T-helper 22 cell (primary cell): ENCODE data around the gene SLF2.

ENCODE experiments used
- DNase-seq: peaks from one replicate; pipeline ENCODE4 v3.0.0-alpha.2; 2020; ENCODE audit warnings: low read depth

The SLF2 gene, protein sequence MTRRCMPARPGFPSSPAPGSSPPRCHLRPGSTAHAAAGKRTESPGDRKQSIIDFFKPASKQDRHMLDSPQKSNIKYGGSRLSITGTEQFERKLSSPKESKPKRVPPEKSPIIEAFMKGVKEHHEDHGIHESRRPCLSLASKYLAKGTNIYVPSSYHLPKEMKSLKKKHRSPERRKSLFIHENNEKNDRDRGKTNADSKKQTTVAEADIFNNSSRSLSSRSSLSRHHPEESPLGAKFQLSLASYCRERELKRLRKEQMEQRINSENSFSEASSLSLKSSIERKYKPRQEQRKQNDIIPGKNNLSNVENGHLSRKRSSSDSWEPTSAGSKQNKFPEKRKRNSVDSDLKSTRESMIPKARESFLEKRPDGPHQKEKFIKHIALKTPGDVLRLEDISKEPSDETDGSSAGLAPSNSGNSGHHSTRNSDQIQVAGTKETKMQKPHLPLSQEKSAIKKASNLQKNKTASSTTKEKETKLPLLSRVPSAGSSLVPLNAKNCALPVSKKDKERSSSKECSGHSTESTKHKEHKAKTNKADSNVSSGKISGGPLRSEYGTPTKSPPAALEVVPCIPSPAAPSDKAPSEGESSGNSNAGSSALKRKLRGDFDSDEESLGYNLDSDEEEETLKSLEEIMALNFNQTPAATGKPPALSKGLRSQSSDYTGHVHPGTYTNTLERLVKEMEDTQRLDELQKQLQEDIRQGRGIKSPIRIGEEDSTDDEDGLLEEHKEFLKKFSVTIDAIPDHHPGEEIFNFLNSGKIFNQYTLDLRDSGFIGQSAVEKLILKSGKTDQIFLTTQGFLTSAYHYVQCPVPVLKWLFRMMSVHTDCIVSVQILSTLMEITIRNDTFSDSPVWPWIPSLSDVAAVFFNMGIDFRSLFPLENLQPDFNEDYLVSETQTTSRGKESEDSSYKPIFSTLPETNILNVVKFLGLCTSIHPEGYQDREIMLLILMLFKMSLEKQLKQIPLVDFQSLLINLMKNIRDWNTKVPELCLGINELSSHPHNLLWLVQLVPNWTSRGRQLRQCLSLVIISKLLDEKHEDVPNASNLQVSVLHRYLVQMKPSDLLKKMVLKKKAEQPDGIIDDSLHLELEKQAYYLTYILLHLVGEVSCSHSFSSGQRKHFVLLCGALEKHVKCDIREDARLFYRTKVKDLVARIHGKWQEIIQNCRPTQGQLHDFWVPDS

DNA sequence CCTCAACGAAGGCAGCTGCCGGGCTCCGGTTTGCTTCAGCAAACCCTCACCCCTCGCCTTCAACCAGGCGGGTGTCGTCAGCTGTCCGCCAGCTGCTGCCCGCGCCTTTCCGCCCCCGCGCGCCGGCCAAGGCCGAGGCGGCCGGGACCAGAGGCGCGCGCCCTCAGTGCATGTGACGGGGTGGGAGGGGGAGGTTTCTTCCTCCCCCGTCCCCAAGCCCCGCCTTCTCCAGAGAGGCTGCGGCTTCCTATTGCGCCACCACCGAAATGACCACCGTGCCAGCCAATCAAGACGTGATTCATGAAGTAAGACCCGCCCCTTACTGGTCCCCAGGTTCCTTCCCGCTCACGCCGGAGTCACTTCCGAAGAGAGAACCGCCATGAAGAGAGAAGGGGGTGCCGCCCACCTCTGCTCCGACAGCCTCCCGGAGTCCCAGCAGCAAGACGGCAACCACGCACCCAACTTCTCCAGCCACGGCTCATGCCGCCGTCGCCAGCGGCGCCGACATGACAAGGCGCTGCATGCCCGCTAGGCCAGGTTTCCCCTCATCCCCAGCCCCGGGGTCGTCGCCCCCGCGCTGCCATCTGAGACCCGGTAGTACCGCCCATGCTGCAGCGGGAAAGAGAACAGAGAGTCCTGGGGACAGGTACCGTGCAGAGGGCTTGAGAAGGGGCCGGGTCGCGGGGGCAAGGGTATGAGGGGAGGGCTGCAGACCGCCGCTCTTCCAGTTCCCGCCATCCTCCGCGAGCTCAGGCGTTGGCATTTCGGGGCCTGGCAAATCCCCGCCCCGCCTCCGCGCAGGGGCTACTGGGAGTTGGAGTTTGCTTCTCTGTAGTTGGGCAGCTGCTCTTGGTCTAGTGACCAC lies at the start of gene SLF2:
Gene SLF2 (plus strand): TSS at position 359 of the 865 bp plus-strand sequence. CDS start 148 bp downstream, at position 507.
- peak; percentile 85 for DNase-seq

DNA sequence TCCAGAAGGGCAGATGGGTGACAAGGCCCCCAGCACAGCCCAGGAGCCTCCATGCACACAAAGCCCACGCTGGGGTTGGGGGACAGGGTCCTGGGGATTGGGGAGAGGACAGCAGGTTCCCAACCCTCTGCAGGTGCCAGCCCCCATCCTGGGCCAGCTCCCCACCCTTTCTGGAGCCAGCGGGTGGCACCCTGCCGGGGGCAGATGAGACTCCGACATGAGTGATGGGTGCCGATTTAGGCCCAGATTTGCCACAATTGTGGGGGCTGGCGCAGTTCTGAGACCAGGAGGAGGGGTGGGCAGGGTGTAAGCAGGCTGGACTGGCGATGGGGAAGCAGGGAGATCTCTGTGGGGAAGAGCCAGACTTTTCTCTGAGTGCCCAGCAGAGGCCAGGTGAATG lies 49.3 kb upstream of the SLF2 start:
- DNase-seq, result no peak

DNA sequence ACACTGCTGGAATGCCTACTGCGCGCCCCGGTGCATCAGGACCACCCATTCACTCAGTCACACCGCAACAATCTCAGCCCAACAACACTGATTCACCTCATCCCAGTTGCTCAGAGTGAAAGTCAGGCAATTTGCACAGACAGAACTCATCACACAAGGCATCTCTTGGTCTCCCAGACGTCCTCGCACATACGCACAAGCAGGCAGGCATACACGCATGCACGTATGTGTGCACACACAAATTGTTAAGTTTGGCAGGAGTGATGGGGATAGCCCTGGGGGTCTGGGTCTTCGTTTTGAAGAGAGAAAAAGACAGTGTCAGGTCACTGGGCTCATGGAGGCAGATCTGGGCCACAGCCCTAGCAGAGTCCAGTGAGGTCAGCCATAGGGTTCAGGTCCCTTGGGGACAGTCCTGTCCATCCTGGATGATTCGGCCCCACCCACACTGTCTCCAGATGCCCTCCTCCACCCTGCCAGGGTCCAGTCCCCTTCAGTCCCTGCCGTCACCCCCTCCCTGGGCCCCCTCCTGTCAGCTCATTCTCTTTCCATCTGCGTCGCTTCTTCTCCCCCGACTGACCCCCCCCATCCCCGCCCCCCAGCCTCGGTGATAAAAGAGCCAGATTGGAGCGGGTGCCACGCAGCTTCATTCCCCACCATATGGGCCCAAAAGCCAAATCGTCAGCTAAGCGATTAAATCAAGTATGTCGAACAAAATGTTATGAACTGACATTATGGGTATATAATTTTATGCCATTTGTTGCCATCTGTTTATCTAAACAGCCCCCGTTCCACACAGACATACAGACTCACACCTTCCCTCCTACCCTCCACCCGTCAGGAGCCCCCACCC lies 48.5 kb upstream of the SLF2 start:
- DNase-seq, result no peak

DNA sequence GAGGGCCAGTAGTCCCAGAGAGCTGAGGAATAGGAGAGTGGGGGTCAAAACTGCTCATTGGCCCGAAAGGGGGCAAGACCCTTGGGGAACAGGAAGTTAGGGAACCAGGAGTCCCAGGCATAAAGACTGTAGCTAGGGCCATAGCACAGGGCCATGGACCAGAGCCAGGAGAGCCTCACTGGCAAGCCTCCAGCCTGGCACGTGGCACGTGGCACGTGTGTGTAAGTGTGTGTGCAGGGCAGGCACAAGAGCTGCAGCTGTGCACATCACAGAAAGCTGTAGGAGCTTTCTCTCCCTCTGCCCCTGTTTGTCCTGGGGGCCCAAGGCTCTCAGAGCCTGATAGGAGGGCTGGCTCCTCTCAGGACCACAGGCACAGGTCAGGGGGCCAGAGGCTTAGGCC lies 47.8 kb upstream of the SLF2 start:
- no peak for DNase-seq

DNA sequence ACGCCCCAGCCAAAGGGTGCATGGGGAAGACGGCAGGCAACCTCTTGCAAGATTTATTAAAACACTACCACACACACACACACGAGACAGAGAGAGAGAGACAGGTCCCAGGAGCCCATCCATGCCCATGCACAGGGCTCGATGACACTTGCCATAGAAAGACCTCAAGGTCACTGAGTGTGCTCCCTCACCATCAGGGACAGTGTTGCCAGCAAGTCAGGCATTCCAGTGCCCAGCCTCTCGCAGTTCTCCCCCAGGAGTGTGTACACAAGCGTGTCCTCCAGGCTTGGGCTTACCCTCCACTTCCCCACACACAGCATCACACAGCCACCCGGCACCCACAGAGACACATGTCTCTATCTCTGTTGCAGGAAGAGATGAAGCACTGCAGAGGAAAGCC lies 46.8 kb upstream of the SLF2 start:
- no peak for DNase-seq

DNA sequence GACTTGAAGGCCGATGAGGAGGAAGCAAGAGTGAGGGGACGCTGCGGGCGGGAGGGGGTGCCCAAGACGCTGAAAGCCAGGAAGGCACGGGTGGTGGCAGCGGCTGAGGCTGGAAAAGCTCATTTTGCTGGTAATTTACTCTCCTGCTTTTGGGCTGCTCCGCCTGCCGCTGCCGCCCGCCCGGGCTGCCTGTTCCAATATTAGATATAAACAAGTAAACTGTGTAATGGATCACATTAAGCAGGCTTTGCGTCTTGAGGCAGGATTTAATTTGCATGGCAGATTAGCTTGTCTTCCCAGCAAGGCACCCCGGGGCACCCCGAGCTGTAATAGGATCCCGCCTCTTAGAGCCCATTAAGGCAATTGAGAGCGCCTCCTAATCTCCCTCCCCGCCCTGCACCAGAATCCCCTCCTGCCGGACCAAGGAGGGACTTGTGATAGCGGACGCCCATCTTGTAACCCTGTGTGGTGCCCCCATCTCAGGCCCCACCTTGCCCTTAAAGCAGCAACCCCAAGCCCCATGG lies 46.1 kb upstream of the SLF2 start:
- no peak for DNase-seq

DNA sequence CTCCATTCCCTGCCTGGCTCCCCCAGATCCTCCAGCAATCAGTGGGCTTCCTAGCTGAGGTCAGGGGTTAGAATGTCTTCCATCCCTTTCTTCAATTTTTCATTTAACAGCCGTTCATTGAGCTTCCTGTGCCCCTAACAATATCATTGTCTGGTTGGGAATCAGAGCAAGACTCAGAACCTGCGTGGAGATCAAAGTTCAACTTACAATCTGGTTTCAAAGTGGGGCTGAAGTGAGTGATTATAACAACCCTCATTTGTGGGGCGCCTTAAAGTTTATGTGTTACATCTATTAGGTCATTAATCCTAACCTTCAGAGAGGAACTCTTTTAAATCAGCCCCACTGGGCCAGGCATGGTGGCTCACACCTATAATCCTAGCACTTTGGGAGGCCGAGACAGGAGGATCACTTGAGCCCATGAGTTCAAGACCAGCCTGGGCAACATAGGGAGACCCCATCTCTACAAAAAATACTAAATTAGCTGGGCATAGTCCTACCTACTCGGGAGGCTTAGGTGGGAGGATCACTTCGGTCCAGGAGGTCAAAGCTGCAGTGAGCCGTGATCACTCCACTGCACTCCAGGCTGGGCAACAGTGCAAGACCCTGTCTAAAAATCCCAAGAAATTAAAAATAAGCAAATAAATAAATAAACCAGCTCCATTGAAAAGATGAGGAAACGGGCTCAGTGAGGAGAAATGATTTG lies 45.4 kb upstream of the SLF2 start:
- no peak for DNase-seq

DNA sequence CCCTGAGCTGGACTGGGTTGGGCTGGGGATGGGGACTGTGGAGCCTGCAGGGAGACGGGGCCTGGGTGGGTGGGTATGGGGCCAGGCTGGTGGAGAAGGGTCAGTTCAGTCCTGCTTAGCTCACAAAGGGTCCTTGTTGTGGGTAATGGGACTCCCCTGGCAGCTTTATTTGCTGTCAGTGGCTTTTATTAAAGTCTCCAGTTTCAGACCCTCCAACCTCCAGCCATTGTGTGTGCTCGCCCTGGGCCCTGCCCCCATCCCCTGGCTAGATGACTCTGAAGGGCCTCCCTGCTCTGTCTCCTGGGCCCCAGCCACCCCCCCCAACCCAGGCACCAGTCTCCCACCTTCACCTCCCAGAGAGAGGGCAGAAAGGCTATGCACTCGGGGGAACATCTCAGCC lies 44.4 kb upstream of the SLF2 start:
- DNase-seq, result no peak

DNA sequence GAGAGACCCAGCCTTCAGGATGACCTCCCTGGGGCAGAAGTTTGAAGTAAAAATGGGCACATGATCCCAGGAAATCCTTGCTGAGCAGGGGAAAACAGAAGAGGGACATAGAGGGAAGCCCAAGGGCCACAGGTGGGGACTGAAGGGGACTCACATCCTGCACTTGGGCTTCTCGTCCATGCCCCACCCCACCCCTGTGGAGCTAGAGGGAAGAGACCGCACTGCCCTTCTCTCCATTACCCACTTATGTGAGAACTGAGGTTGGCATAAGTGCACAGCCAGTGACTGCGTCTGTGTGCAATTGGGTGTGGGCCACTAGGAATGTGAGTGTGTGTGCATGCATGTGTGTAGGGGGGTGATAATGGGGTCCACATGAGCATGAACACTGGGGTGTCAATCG lies 43.4 kb upstream of the SLF2 start:
- no peak for DNase-seq

DNA sequence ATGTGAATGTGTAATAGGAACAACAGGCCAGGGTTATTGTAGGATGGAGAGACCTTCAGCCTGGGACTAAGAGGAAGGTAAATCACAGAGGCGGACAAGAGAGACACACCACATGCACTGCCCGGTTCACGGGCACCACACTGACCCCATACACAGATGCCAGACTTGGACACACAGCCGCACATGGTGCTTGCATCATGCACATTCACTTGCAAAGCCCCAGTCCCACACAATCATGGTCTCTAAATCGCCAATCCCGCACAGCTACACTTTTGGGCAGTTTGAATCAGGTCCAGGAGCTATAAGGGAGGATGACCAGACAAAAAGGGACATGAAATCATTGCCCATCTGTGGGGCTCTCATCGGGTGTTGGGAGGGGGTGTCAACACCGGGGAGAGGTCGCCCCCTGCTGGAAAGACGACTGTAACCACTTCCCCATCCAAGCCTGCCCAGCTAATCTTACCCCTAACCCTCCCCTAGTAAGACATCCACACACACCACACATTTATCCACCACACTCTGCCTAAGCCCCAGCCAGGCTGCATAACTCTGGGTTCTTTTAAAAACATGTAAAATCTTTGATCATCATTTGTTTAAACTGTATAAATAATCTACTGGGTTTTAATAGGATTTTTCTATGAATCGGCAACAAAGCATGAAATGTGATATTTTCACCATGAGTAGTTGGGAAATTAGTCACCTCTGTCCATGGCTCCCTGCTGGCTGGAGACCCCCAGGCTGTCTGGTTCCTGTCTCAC lies 40.5 kb upstream of the SLF2 start:
- DNase-seq, result no peak

DNA sequence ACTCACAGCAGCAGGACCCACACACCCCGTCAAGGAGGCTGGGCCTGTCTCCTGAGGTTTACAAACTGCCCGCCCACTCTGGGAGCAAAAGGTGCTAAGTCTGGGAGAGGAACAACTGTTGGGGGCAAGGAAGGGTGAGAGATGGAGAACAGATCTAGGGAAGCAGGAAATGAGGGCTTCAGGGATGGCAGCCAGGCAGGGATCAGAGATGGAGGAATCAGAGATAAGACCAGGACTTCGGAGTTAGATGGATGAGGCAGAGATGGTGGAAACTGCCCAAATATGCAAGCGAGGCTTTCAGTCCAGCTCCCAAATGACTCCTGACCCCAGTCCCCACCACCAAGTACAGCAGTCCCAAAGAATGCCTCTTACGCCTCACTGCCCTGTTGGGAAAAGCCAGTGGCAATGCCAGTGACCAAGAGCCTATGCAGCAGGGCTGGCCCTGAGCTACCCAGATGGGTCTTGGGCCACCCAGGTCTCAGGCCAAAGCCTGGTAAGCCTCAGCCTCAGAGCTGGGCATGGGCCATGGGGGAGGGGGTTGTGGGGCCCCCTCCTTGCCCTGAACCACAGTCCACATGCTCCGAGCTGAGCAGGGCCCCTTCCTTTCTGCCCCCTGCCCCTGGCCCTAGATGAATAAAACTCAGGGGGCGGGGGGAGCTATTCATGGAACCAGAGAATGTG lies 39.5 kb upstream of the SLF2 start:
- no peak for DNase-seq

DNA sequence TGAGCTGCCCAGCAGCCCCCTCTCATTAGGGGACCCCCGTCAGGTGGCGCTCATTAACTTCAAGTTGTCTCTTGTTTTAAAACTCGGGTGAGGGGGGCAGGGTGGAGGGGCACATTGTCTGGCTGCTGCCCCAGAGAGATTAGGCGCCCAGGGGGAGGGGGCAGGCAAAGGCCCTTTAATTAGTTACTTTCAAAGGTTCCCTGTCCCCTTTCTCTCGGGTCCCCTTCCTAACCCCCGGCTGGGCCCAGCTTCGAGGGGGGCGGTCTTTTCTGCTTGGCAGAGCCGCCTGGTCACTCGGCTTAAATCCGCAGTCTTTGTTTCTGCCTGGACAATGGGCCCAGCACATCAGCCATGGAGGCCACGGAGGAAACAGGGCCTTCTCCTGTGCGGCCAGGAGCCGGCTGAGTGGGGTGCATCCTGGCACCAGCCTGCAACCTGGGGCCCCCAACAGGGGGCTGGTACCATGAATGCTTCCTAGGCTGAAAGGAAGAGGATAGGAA lies 38.9 kb upstream of the SLF2 start:
- DNase-seq, result no peak

DNA sequence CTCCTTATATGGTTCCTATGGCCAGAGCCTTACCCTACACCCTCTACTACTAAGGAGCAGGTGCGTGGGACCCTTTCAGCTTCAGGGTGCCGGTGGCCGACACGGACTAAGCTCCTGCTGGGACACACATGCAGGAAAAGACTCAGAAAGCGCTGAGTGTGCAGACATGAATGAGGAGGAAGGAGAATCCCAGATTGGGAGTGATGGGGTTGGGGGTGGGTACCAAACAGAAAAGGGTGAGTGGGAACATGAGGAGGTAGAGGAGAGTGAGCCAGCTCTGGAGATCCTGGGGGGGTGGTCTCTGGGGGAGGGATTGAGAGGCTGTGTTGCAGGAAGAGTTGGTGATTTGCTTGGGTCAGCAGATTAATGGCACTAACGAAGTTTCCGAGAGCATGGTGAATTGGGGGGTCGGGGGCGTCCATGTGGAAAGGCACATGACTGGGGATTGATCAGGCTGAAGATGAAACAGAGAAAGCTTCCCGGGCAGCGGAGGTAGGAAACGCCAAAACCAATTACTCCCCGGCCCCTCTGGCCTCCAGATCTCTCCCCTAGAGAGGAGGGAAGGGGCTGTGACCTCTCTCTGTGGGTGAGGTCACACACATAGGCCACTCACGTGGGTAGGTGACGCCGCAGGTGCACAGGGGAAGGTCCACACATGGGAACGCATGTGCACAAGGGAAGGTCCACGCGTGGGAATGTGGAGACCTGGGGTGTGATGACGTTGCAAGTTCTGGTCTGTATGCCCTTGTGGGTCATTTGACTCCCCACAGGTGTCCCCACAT lies 37.9 kb upstream of the SLF2 start:
- DNase-seq, result no peak

DNA sequence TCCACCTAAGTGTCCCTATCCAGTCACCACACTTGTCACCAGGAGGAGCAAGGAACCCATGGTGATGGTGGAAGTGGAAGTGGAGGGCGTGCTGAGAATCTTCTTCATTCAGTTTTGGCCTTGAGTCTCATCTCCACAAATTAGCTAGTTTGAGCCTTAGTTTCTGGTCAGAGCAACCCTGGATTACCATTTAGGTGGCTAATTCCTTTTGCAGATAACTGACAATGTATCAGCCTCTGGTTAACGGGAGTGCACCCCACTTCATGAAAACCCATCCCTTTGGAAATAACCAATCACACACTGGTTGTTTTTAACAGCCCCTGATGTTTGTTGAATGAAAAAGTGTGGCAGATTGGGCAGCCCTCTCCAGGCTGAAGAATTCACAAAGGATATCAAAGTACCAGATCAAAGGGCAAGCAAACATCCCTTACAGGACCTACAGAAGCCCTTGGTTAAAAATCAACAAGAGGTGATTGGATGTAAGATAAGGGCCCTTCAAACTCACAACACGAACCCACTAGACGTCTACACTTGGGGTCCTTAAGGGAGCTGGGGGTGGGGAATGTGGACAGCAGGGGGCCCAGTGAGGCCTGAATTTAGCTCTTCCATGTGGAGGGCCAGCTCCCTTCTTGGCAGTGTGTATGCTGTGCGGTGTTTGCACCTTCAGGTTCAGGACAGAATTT lies 37.1 kb upstream of the SLF2 start:
- DNase-seq, result no peak

DNA sequence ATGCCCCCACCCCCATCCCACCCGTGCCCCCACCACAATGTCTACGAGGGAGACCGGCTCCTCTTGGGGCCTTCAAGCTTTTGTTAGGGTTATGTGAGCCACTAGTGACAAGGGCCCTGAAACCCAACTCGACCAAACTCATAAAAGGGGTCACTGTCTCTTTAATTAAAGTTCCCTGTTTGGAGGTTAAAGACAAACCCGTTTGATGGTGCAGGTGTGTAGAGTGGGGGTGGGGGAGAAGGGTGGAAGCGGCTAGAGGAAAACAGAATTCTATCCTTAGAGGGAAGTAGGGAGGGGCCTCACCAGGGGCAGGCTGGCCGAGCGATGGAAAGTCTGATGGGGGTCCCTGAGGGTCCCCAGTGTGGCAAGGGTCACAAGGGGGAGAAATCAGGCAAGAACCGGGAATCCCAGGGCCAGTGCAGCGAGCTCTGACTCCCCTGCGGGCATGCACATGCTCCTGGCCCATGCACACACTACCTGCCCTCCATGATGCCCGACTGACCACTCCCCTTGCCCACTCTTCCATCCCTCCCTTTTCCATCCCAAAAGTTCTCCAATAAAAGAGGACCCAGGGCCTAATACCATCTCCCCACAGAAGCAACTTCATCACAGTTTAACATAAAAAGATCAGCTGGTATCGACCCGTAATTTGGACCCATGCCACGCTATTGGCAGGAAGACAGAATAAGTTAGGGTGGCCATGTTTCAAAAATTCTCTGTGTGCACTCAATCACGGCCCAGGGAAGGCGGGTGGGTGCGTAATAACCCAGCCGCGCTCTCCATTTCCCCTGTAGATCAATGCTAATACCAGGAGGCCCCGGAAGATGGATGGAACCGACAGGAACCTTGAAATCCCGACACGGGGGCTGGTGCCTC lies 35.9 kb upstream of the SLF2 start:
- DNase-seq, result no peak

DNA sequence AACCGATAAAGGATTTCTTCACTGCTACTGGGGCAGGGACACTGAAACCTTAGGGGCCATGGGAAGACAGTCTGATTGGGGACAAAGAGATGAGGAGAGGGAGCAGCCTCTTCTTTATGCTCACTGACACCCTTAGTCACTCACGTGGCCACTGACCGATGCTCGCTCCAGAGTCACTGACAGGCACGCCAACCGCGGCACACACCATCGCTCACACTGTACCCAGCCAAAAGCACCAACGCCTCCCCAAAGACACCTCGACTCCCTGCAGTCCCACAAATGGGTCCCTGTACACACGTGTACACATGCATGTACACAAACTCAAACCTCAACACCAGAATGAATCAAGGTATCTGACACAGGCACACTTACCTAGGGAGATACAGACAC lies 35.3 kb upstream of the SLF2 start:
- no peak for DNase-seq
